Upper lobe of left lung (tissue), 4 donors: ENCODE results near the gene DVL2.

Experiments
- POLR2A ChIP-seq, 4 donors: fragments of 450-650 bp; IDR thresholded peaks; one replicate each; pipeline ENCODE4 v1.5.1; 2016 to 2017; ENCODE audit warnings: antibody characterized with exemption in 4 of 4, mild to moderate bottlenecking in 2 of 4
- POLR2AphosphoS5 ChIP-seq, 2 donors: sonication (generic); formaldehyde crosslinking; IDR thresholded peaks; one replicate each; pipeline ENCODE4 v1.5.1; 2017; ENCODE audit warnings: antibody characterized with exemption in 2 of 2
- TF ChIP-seq, protein P1 (sequence below), 6 experiments: fragments of 450-650 bp in 4 of 6; fragments of 200-600 bp in 2 of 6; sonication (generic) in 2 of 6; IDR thresholded peaks; one replicate each; pipeline ENCODE4 v1.5.1; 2016 to 2019; ENCODE audit warnings: antibody characterized with exemption in 6 of 6

DNA sequence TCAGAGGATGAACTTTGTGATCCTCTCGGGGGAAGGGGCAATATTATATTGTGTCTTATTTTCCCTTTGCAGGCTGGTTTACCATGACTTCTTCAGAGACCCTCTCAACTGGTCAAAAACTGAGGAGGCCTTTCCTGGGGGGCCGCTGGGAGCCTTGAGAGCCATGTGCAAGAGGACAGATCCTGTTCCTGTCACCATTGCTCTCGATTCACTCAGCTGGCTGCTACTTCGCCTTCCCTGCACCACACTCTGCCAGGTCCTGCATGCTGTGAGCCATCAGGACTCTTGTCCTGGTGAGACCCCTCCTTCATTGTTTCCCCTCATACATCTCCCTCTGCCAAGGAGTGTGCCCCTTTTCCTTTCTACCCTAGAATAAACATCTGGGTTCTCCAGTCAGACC lies 20.2 kb upstream of the DVL2 start:
- TF ChIP-seq, protein P1, sequence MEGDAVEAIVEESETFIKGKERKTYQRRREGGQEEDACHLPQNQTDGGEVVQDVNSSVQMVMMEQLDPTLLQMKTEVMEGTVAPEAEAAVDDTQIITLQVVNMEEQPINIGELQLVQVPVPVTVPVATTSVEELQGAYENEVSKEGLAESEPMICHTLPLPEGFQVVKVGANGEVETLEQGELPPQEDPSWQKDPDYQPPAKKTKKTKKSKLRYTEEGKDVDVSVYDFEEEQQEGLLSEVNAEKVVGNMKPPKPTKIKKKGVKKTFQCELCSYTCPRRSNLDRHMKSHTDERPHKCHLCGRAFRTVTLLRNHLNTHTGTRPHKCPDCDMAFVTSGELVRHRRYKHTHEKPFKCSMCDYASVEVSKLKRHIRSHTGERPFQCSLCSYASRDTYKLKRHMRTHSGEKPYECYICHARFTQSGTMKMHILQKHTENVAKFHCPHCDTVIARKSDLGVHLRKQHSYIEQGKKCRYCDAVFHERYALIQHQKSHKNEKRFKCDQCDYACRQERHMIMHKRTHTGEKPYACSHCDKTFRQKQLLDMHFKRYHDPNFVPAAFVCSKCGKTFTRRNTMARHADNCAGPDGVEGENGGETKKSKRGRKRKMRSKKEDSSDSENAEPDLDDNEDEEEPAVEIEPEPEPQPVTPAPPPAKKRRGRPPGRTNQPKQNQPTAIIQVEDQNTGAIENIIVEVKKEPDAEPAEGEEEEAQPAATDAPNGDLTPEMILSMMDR (IDR thresholded peaks at IDR 0.05), result no peak
- no peak for TF ChIP-seq POLR2A (IDR thresholded peaks at IDR 0.05)
- no peak for TF ChIP-seq POLR2AphosphoS5 (IDR thresholded peaks at IDR 0.05)
